Aorta (tissue), 5 donors: Measurements from ENCODE around the gene CLDN10. TPM values are rescaled to one million over a fixed set of nuclear protein-coding genes. Genes with fewer than 3 reads are reported as not detected.

Experiments used
- ATAC-seq: fragments of 200-7000 bp; cut with Tn5 transposase; one replicate; pipeline ENCODE4 v1.9.1; 2022; ENCODE audit warnings: moderate library complexity; ENCODE audit not compliant: low FRiP score
- DNase-seq, 2 donors: peaks; one replicate each; pipeline ENCODE4 v3.0.0-alpha.2; 2020
- H3K27ac ChIP-seq, 2 donors: one replicate each; pipeline ENCODE4 v1.5.1; 2013; ENCODE audit warnings: low read length in 2 of 2, mild to moderate bottlenecking in 2 of 2, moderate library complexity in 2 of 2, control low read depth in 1 of 2, inconsistent platforms in 1 of 2, low read depth in 1 of 2
- H3K27me3 ChIP-seq, 2 donors: one replicate each; pipeline ENCODE4 v1.6.1; 2013; ENCODE audit warnings: control low read depth in 1 of 2, low read length in 1 of 2, mild to moderate bottlenecking in 1 of 2, moderate library complexity in 1 of 2; ENCODE audit not compliant: insufficient read depth in 2 of 2, control insufficient read depth in 1 of 2
- H3K36me3 ChIP-seq, 2 donors: one replicate each; pipeline ENCODE4 v1.6.1; 2013; ENCODE audit warnings: control low read depth in 1 of 2, low read length in 1 of 2, mild to moderate bottlenecking in 1 of 2; ENCODE audit not compliant: insufficient read depth in 2 of 2, control insufficient read depth in 1 of 2
- H3K4me1 ChIP-seq, 2 donors: one replicate each; pipeline ENCODE4 v1.6.1; 2013; ENCODE audit warnings: low read length in 2 of 2, control low read depth in 1 of 2, mild to moderate bottlenecking in 1 of 2, moderate library complexity in 1 of 2; ENCODE audit not compliant: insufficient read depth in 2 of 2, control insufficient read depth in 1 of 2
- H3K4me3 ChIP-seq, 2 donors: one replicate each; pipeline ENCODE4 v1.5.1; 2013; ENCODE audit warnings: low read length in 2 of 2, control low read depth in 1 of 2, mild to moderate bottlenecking in 1 of 2
- H3K9me3 ChIP-seq: one replicate; pipeline ENCODE4 v1.6.1; 2013; ENCODE audit warnings: mild to moderate bottlenecking, low read length; ENCODE audit not compliant: control insufficient read depth
- WGBS, 2 donors: extraction: QIAGEN DNeasy Blood & Tissue Kit; methylation state at CpG; one replicate each; pipeline ENCODE4 v1.1.7; 2013; 5-methylcytosine and 5-hydroxymethylcytosine counted together
- intact Hi-C, 2 donors: fragments of 100-400 bp; cut with DNase I; formaldehyde crosslinking; loops; one replicate each; pipeline versions ENCODE4 v1.14.2 to v1.15.0; 2022
- polyA plus RNA-seq, 2 donors: library from polyadenylated mRNA; stranded (reverse); fragments of 200-250 nt; gene quantifications; one replicate each; pipeline ENCODE4 v1.2.3, GENCODE V29; 2013
- total RNA-seq, 2 donors: library from RNA; stranded (reverse); fragmentation: NEBNext Ultra II Directional; extraction: Animal tissue kit (Norgen Biotek cat#: 25700); gene quantifications; one replicate each; pipeline ENCODE4 v1.2.1, GENCODE V29; 2021
- donor health status: healthy with polysubstance abuse.
- donor health status: Bipolar disorder and iron deficiency.
- donor health status: DM: no; HTN: no; CAD: no.
- donor health status: DM: no; HTN: no; CAD: no.
- donor health status: DM: yes; HTN: yes; CAD: no.

Gene CLDN10
- total and polyA plus RNA-seq, 4 donors: 0.56 to 0.66 (median 0.63) TPM; not detected in 1

DNA sequence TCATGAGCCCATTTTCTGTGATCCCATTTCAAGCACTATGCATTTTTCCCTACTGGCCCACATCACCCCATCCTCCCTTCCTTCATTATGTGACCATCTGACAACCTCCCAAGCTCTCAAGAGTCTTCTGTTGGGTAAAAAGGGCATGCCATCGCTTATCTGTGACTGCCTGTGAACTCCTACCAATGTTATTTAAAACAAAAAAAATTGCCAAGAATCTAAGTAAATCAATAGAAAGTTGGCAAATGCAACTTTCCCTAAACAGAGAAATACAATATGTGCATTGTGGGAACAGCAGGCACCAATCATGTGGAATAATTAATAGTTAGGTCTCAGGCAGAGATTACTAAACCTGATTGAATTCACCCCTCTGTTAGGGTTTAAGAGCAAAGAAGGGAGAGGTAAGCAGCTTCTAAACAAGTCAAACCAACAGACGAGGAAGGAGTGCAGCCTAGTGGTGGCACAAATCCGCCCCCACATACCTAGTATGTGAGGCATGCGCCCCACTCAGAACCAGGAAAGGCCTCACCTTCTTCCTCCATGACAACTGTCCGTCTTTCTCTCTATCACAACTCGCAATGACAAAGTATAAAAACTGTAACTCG is 62.2 kb downstream of the CLDN10 start:
- H3K9me3 ChIP-seq: no peaks in the 10 kb centered on the region
- no peak overlapping the region for H3K4me3 ChIP-seq
- no peaks in the 10 kb centered on the region for H3K4me1 ChIP-seq
- intact Hi-C loops: no loop called here
- ATAC-seq (no peak), DNase-seq (no peak)
- no peak overlapping the region for H3K27ac ChIP-seq
- WGBS, 2 donors: 80 to 86% methylated on average over 7 of the region's 7 CpGs
- no peaks in the 10 kb centered on the region for H3K27me3 ChIP-seq
- no peaks in the 10 kb centered on the region for H3K36me3 ChIP-seq

DNA sequence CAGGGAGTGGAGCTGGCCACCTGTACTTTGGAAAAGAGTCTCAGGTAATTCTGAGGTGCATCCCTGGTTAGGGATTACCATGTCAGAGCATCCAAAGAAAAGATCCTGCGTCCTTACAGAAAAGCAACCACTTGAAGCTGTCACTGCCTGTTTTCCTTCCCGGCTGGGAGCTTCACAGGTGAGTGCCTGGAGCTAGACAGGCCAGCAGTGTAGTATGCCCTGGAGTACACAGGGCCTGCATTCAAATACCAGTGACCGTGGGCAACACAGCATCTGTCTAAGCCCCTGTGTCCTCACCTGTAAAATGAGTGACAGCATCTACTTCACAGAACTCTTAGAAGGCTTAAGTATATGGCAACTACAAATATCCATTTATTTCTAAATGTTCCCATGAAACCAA is 63.0 kb downstream of the CLDN10 start:
- intact Hi-C loops: no loop called here
- Histone ChIP-seq H3K36me3 (peaks cover 0 to 2% of the 10 kb centered on the region in 2 donors), H3K4me3 (no peak overlapping the region), H3K27me3 (no peaks in the 10 kb centered on the region), H3K4me1 (no peaks in the 10 kb centered on the region), H3K9me3 (no peaks in the 10 kb centered on the region), H3K27ac (no peak overlapping the region)
- WGBS, 2 donors: 92 to 94% methylated on average over 3 of the region's 3 CpGs
- DNase-seq (no peak), ATAC-seq (no peak)

DNA sequence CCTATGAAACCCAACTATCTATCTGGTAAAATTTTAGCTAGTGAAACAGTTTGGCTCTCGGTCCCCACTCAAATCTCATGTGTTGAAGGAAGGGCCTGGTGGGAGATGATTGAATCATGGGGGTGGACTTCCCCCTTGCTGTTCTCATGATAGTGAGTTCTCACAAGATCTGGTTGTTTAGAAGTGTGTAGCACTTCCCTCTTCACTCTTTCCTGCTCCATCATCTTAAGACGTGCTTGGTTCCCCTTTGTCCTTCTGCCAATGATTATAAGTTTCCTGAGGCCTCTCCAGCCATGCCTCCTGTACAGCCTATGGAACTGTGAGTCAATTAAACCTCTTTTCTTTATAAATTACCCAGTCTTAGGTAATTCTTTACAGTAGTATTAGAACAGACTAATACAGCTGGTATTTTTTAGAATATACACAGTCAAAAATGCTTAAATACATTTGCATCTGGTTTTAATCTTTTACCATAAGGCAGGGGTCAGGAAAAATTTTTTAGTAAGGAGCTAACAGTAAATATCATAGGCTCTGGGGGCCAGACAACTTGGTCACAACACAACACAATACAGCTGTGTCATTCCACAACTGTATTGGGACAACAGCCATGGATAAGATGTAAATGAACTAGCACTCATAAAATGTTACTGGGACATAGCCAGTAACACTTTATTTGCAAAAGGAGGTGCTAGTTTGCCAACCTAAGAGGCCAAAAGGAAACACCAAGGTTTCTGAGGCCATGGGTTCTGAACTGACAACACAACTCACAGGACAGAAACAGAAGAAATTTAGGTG is 67.7 kb downstream of the CLDN10 start:
- no peaks in the 10 kb centered on the region for H3K4me1 ChIP-seq
- H3K27me3 ChIP-seq: no peaks in the 10 kb centered on the region
- H3K36me3 ChIP-seq: peaks cover 2 to 3% of the 10 kb centered on the region in 2 donors
- DNase-seq (no peak), ATAC-seq (no peak)
- intact Hi-C loops: no loop called here
- 69 to 76% methylated on average over 2 of the region's 2 CpGs for WGBS, 2 donors
- H3K27ac ChIP-seq: no peak overlapping the region
- no peaks in the 10 kb centered on the region for H3K9me3 ChIP-seq
- H3K4me3 ChIP-seq: no peak overlapping the region

DNA sequence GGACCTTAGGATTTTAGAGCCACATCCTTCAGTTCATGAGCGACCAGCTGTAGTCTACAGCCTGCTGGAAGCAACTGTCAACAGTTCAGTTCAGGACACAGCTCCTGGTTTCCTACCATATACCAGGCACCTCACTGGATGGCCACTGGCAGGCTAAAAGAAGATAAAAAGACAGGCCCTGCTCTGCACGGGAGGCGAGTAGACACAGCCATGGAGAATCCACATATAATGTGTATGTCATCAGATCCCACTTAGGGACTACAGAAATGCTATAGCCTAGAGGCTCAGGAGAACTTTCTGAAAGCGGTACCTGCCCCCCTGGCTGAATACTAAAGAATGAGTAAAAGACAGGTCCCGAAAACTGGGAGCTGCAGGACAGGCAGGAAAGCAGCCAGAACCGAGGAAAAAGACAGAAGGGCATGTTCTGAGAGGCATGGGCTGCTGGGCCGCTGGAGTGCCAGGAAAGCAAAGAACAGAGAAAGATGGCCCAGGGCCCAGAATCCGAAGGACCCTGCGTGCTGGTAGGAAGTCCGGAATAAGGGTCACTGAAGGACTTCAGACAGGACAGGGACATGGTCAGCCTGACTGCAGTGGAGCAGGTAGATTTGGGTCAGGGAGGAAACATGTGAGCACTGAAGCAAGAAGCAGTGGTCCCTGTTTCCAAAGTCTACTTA is 68.4 kb downstream of the CLDN10 start:
- H3K4me3 ChIP-seq: no peak overlapping the region
- H3K36me3 ChIP-seq: peaks cover 2 to 3% of the 10 kb centered on the region in 2 donors
- DNase-seq (no peak), ATAC-seq (no peak)
- WGBS, 2 donors: 75 to 80% methylated on average over 10 of the region's 10 CpGs
- no peak overlapping the region for H3K27ac ChIP-seq
- no peaks in the 10 kb centered on the region for H3K4me1 ChIP-seq
- intact Hi-C loops: no loop called here
- no peaks in the 10 kb centered on the region for H3K27me3 ChIP-seq
- no peaks in the 10 kb centered on the region for H3K9me3 ChIP-seq

DNA sequence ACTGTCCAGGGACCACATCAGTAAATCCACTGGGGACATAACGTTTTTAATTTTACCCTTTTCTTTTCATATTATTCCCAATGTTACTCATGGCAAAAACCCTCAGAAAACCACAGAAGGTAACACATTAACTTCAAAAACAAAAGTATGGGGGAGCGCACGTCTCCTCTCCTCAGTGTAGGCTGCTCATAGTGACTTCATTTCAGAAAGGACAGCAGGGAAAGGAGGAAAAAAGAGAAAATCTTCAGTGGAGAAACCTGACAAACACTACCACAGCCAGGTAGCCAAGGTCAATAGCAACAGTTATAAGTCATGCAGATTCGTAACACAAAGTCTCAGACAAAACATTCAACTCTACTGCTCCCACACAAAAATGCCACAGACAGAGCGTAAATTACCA is 70.6 kb downstream of the CLDN10 start:
- intact Hi-C loops: loop anchor here in 1 of 2 donors (2.0 kb wide), 1 partner anchor 210 kb away; no protein-coding TSS in a partner anchor
- H3K4me1 ChIP-seq: no peaks in the 10 kb centered on the region
- 20 to 31% methylated on average over 5 of the region's 5 CpGs for WGBS, 2 donors
- H3K9me3 ChIP-seq: no peaks in the 10 kb centered on the region
- DNase-seq (no peak), ATAC-seq (no peak)
- H3K4me3 ChIP-seq: no peak overlapping the region
- no peak overlapping the region for H3K27ac ChIP-seq
- no peaks in the 10 kb centered on the region for H3K27me3 ChIP-seq
- H3K36me3 ChIP-seq: peaks cover 2 to 3% of the 10 kb centered on the region in 2 donors

DNA sequence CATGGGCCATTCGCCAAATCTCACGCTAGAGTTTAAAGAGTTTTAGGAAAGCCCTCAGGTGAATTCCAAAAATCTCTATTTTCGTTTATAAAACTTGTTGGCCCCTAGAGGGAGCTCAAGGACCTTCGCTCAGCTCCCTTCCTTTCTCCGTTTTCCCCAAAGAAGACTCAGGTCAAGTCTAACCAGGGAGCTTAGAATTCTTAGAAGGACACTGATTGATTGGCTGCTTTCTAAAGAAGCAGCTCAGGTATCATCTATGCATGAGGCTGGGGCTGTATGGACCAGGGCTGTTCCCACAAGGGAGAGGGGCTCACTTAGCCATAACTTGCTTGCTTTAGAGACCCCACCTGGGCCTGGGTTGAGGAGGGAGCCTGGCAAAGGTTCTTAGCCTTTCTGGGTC is 71.5 kb downstream of the CLDN10 start:
- Histone ChIP-seq H3K4me3 (no peak overlapping the region), H3K27ac (no peak overlapping the region), H3K4me1 (no peaks in the 10 kb centered on the region), H3K27me3 (no peaks in the 10 kb centered on the region), H3K36me3 (peaks cover 3 to 4% of the 10 kb centered on the region in 2 donors), H3K9me3 (no peaks in the 10 kb centered on the region)
- DNase-seq (no peak), ATAC-seq (peak; percentile 74)
- intact Hi-C loops: loop anchor here in 1 of 2 donors (2.0 kb wide), 1 partner anchor 211 kb away; no protein-coding TSS in a partner anchor
- WGBS, 2 donors: 23 to 24% methylated on average over 5 of the region's 5 CpGs

DNA sequence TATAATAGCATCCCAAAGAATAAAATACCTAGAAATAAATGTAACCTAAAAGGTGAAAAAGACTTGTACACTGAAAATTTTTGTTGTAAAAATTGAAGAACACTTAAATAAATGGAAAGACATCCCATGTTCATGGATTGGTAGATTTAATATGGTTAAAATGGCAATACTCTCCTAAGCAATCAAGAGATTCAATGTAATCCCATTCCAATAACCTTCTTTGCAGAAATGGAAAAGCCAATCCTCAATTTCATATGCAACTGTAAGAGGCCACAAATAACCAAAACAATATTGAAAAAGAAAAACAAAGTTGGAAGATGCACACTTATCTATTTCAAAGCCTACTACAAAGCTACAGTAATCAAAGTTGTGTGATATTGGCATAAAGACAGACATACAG is 74.2 kb downstream of the CLDN10 start:
- peaks cover 0 to 6% of the 10 kb centered on the region in 2 donors for H3K36me3 ChIP-seq
- no peaks in the 10 kb centered on the region for H3K9me3 ChIP-seq
- DNase-seq: no peak
- no peak for ATAC-seq
- H3K27me3 ChIP-seq: no peaks in the 10 kb centered on the region
- no peak overlapping the region for H3K27ac ChIP-seq
- H3K4me1 ChIP-seq: no peaks in the 10 kb centered on the region
- intact Hi-C loops: no loop called here
- no peak overlapping the region for H3K4me3 ChIP-seq

DNA sequence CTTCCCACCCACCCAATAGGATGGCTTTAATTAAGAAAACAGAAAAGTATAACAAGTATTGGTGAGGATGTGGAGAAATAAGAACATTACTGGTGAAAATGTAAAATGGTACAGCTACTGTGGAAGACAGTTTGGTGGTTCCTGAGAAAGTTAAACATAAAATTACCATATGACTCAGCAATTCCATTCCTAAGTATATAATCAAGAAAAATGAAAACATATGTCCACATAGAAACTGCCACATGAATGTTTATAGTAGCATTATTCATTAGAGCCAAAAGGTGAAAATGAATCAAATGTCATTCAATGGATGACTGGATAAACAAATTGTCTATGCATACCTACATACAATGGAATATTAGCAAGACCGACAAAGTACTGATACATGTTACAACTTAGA is 75.1 kb downstream of the CLDN10 start:
- no peaks in the 10 kb centered on the region for H3K9me3 ChIP-seq
- peaks cover 0 to 6% of the 10 kb centered on the region in 2 donors for H3K36me3 ChIP-seq
- no peak overlapping the region for H3K27ac ChIP-seq
- no peaks in the 10 kb centered on the region for H3K4me1 ChIP-seq
- ATAC-seq (no peak), DNase-seq (no peak)
- intact Hi-C loops: no loop called here
- H3K27me3 ChIP-seq: no peaks in the 10 kb centered on the region
- no peak overlapping the region for H3K4me3 ChIP-seq
- WGBS, 2 donors: 96 to 99% methylated on average over 1 of the region's 1 CpG
